NCI-H69 (cell line): Measurements from ENCODE around the gene SLC22A5.

ENCODE experiments used
- DNase-seq: peaks from one replicate; lab custom pipeline; 2025; lab: John Stamatoyannopoulos, UW

SLC22A5 gene

GRCh38 chr5:132369474-132370180 lies at the start of gene SLC22A5:
Gene SLC22A5 (plus strand): TSS chr5:132369710. CDS start chr5:132369973, 263 bp downstream.
- DNase-seq = peak; percentile 91

GRCh38 chr5:132319975-132320374 lies 49.5 kb upstream of the SLC22A5 start:
- DNase-seq = no peak

- DNase-seq = no peak
Observed at GRCh38 chr5:132321109-132321721, 48.3 kb upstream of the SLC22A5 start.

GRCh38 chr5:132322266-132322665 lies 47.2 kb upstream of the SLC22A5 start:
- DNase-seq = no peak

- DNase-seq = no peak
Observed at GRCh38 chr5:132323202-132323601, 46.3 kb upstream of the SLC22A5 start.

GRCh38 chr5:132325691-132326090 lies 43.8 kb upstream of the SLC22A5 start:
- DNase-seq = peak; percentile 44

GRCh38 chr5:132327252-132327955 lies 42.1 kb upstream of the SLC22A5 start:
- DNase-seq = no peak

GRCh38 chr5:132334812-132335211 lies 34.7 kb upstream of the SLC22A5 start:
- DNase-seq = peak; percentile 52

GRCh38 chr5:132335402-132335801 lies 34.1 kb upstream of the SLC22A5 start:
- DNase-seq = no peak

- no peak for DNase-seq
Observed at GRCh38 chr5:132339502-132339901, 30.0 kb upstream of the SLC22A5 start.

- DNase-seq = no peak
Observed at GRCh38 chr5:132342291-132343180, 27.0 kb upstream of the SLC22A5 start.

GRCh38 chr5:132344775-132345514 lies 24.6 kb upstream of the SLC22A5 start:
- DNase-seq = no peak

- DNase-seq = no peak
Observed at GRCh38 chr5:132353486-132353995, 16.0 kb upstream of the SLC22A5 start.

- DNase-seq = no peak
Observed at GRCh38 chr5:132354381-132355139, 14.9 kb upstream of the SLC22A5 start.

- DNase-seq = no peak
Observed at GRCh38 chr5:132355140-132355765, 14.3 kb upstream of the SLC22A5 start.

GRCh38 chr5:132358775-132359174 lies 10.7 kb upstream of the SLC22A5 start:
- DNase-seq = no peak

- DNase-seq = no peak
Observed at GRCh38 chr5:132362086-132362485, 7.4 kb upstream of the SLC22A5 start.

GRCh38 chr5:132363431-132364112 lies 5.9 kb upstream of the SLC22A5 start:
- peak; percentile 38 for DNase-seq

- DNase-seq = no peak
Observed at GRCh38 chr5:132364319-132364718, 5.2 kb upstream of the SLC22A5 start.
